Heart right ventricle (tissue), 16 donors: ENCODE data around the gene IGFBP1. TPM values are rescaled to one million over a fixed set of nuclear protein-coding genes. Genes with fewer than 3 reads are reported as not detected.

ENCODE experiments used
- ATAC-seq, 8 donors: fragments of 200-7000 bp; cut with Tn5 transposase; one replicate each; pipeline ENCODE4 v1.9.1; 2020; ENCODE audit warnings: mild to moderate bottlenecking in 8 of 8, moderate library complexity in 8 of 8, moderate number of reproducible peaks in 1 of 8
- DNase-seq, 2 donors: peaks; one replicate each; pipeline ENCODE4 v3.0.0-alpha.2; 2020
- H3K27ac ChIP-seq, 10 donors: fragments of 200-600 bp; sonication (generic) in 2 of 10; one replicate each; pipeline versions ENCODE4 v1.5.0 to v1.8.0; 2020 to 2022; ENCODE audit warnings: mild to moderate bottlenecking in 3 of 10
- H3K27me3 ChIP-seq, 7 donors: fragments of 200-600 bp; one replicate each; pipeline ENCODE4 v1.8.0; 2021 to 2022; ENCODE audit warnings: mild to moderate bottlenecking in 2 of 7
- H3K36me3 ChIP-seq, 9 donors: fragments of 200-600 bp; sonication (generic) in 1 of 9; one replicate each; pipeline versions ENCODE4 v1.5.0 to v1.8.0; 2020 to 2022; ENCODE audit warnings: mild to moderate bottlenecking in 2 of 9
- H3K4me1 ChIP-seq, 9 donors: fragments of 200-600 bp; sonication (generic) in 1 of 9; one replicate each; pipeline versions ENCODE4 v1.5.0 to v1.8.0; 2020 to 2022; ENCODE audit warnings: mild to moderate bottlenecking in 4 of 9
- H3K4me3 ChIP-seq, 10 donors: fragments of 200-600 bp; sonication (generic) in 2 of 10; one replicate each; pipeline versions ENCODE4 v1.5.0 to v1.8.0; 2020 to 2022; ENCODE audit warnings: mild to moderate bottlenecking in 7 of 10, moderate library complexity in 2 of 10
- H3K9me3 ChIP-seq, 11 donors: fragments of 200-600 bp in 10 of 11; sonication (generic) in 2 of 11; one replicate each; pipeline versions ENCODE4 v1.5.0 to v1.8.0; 2013 to 2022; ENCODE audit warnings: mild to moderate bottlenecking in 2 of 11, control low read depth in 1 of 11, moderate library complexity in 1 of 11
- CTCF ChIP-seq, 9 donors: fragments of 200-600 bp; sonication (generic) in 2 of 9; IDR thresholded peaks; one replicate each; pipeline versions ENCODE4 v1.5.0 to v1.8.0; 2021 to 2022; ENCODE audit warnings: antibody characterized with exemption in 9 of 9, mild to moderate bottlenecking in 5 of 9, moderate library complexity in 1 of 9
- WGBS, 2 donors: extraction: QIAGEN DNeasy Blood & Tissue Kit; methylation state at CpG; one replicate each; pipeline ENCODE4 v1.1.7; 2013; ENCODE audit warnings: inconsistent platforms in 1 of 2; 5-methylcytosine and 5-hydroxymethylcytosine counted together
- intact Hi-C, 10 donors: fragments of 100-400 bp; cut with DNase I; formaldehyde crosslinking; loops; one replicate each; pipeline versions ENCODE4 v1.11.1 to v1.14.2; 2022
- polyA plus RNA-seq, 2 donors: library from polyadenylated mRNA; stranded (reverse); fragments of 200-250 nt; gene quantifications; one replicate each; pipeline ENCODE4 v1.2.3, GENCODE V29; 2013
- total RNA-seq, 10 donors: library from RNA; stranded (reverse); fragmentation: NEBNext Ultra II Directional in 3 of 10; extraction: Animal tissue kit (Norgen Biotek cat#: 25700) in 3 of 10; gene quantifications; one replicate each; pipeline versions ENCODE4 v1.2.1 to v1.2.4, GENCODE V29; 2021 to 2023
- donor health status: Arrhythmogenic right ventricular cardiomyopathy.
- donor health status: ischemic (EF 13 %, LVEDD 7.1; RV severe dilation, severe dysfunction).
- donor health status: healthy with polysubstance abuse.
- donor health status: DM: no; HTN: yes; CAD: no.
- donor health status: DM: no; HTN: no; CAD: no.
- donor health status: ischemic (EF 25% LVEDD 6.9; RV normal size, moderate dysfunction).
- donor health status: ischemic (EF 25% LVEDD 5.7; RV mildly dilated, moderate dysfunction).
- donor health status: healthy.
- donor health status: DM: yes; HTN: yes; CAD: no.
- donor health status: Ischemic cardiomyopathy.
- donor health status: ischemic (EF 35%, LVEDD 5.7; RV mildly dilated, moderate dysfunction).
- donor health status: nonischemic (EF 11% LVEDD 7.7; RV severe dilation, severe dysfunction).
- donor health status: DM: yes; HTN: yes; CAD: no.
- donor health status: PGD.
- donor health status: ischemic (EF 29% LVEDD 5.4; RV normal size, mild dysfunction).
- donor health status: nonischemic (EF 23%, LVEDD 6.1; RV moderate dilation, normal function).

IGFBP1 gene
- total and polyA plus RNA-seq, 12 donors: 0.03 TPM; not detected in 11

- H3K9me3 ChIP-seq: peaks cover 0 to 4% (median 0%) of the 10 kb centered on the region in 11 donors
- TF ChIP-seq CTCF (IDR thresholded peaks at IDR 0.05): no peak
- intact Hi-C loops: loop anchor here (2.0 to 10.0 kb wide), 14 partner anchors 291 to 1331 kb away; no protein-coding TSS in a partner anchor
- H3K27ac ChIP-seq: peak overlapping the region in 1 of 10 donors; percentile 0
- peaks cover 5 to 48% (median 41%) of the 10 kb centered on the region in 9 donors for H3K4me1 ChIP-seq
- no peak overlapping the region for H3K4me3 ChIP-seq
- H3K36me3 ChIP-seq: no peaks in the 10 kb centered on the region
- peaks cover 0 to 52% (median 0%) of the 10 kb centered on the region in 7 donors for H3K27me3 ChIP-seq
- 74 to 76% methylated on average over 6 of the region's 6 CpGs for WGBS, 2 donors
- no peak for DNase-seq
- no peak for ATAC-seq
Observed at GRCh38 chr7:45923818-45924217, 35.5 kb downstream of the IGFBP1 start.

GRCh38 chr7:45924283-45924682 is 36.0 kb downstream of the IGFBP1 start:
- intact Hi-C loops: loop anchor here in 8 of 10 donors (5.0 to 10.0 kb wide), 10 partner anchors 291 to 1328 kb away; no protein-coding TSS in a partner anchor
- DNase-seq: no peak

GRCh38 chr7:45927721-45928120 is 39.4 kb downstream of the IGFBP1 start:
- intact Hi-C loops: loop anchor here in 3 of 10 donors (5.0 to 10.0 kb wide), 5 partner anchors 287 to 1055 kb away; no protein-coding TSS in a partner anchor
- ATAC-seq: no peak
- no peak overlapping the region for H3K27ac ChIP-seq

More at GRCh38 chr7:45924283-45924682, 36.0 kb downstream of the IGFBP1 start:
- peaks cover 5 to 43% (median 36%) of the 10 kb centered on the region in 9 donors for H3K4me1 ChIP-seq
- no peak overlapping the region for H3K4me3 ChIP-seq
- H3K27me3 ChIP-seq: peaks cover 0 to 48% (median 0%) of the 10 kb centered on the region in 7 donors
- TF ChIP-seq CTCF (IDR thresholded peaks at IDR 0.05): no peak
- H3K36me3 ChIP-seq: no peaks in the 10 kb centered on the region
- 75 to 79% methylated on average over 5 of the region's 5 CpGs for WGBS, 2 donors
- ATAC-seq: peak in 1 of 8 donors; percentile 28
- H3K27ac ChIP-seq: no peak overlapping the region
- H3K9me3 ChIP-seq: peaks cover 0 to 4% (median 0%) of the 10 kb centered on the region in 11 donors

GRCh38 chr7:45930967-45931366 is 42.7 kb downstream of the IGFBP1 start:
- peaks cover 0 to 23% (median 0%) of the 10 kb centered on the region in 11 donors for H3K9me3 ChIP-seq
- H3K27me3 ChIP-seq: no peaks in the 10 kb centered on the region
- ATAC-seq (no peak), DNase-seq (no peak)
- no peaks in the 10 kb centered on the region for H3K36me3 ChIP-seq
- H3K4me1 ChIP-seq: no peaks in the 10 kb centered on the region
- no peak overlapping the region for H3K4me3 ChIP-seq
- intact Hi-C loops: no loop called here
- H3K27ac ChIP-seq: no peak overlapping the region
- no peak for TF ChIP-seq CTCF (IDR thresholded peaks at IDR 0.05)

More at GRCh38 chr7:45927721-45928120, 39.4 kb downstream of the IGFBP1 start:
- TF ChIP-seq CTCF (IDR thresholded peaks at IDR 0.05): no peak
- peaks cover 0 to 23% (median 0%) of the 10 kb centered on the region in 11 donors for H3K9me3 ChIP-seq
- H3K4me3 ChIP-seq: no peak overlapping the region
- 82% methylated on average over 3 of the region's 3 CpGs for WGBS, 2 donors
- H3K4me1 ChIP-seq: peaks cover 0 to 17% (median 9%) of the 10 kb centered on the region in 9 donors
- no peak for DNase-seq
- peaks cover 0 to 14% (median 0%) of the 10 kb centered on the region in 7 donors for H3K27me3 ChIP-seq
- no peaks in the 10 kb centered on the region for H3K36me3 ChIP-seq
